Activated naive CD8-positive, alpha-beta T cell treated with anti-CD3 and anti-CD28 coated beads for 36 hours (primary cell): ENCODE results near the gene PRCD. TPM values are rescaled to one million over a fixed set of nuclear protein-coding genes. Genes with fewer than 3 reads are reported as not detected.

Experiments
- DNase-seq: peaks from one replicate; pipeline ENCODE4 v3.0.0; 2021
- H3K27ac Mint-ChIP-seq: one replicate; pipeline ENCODE4 v1.8.0; 2022; ENCODE audit warnings: mild to moderate bottlenecking, moderate library complexity, mixed read lengths
- H3K27me3 Mint-ChIP-seq: one replicate; pipeline ENCODE4 v1.8.0; 2022; ENCODE audit warnings: mild to moderate bottlenecking, mixed read lengths
- H3K36me3 Mint-ChIP-seq: one replicate; pipeline ENCODE4 v1.8.0; 2021; ENCODE audit warnings: mild to moderate bottlenecking, mixed read lengths
- H3K4me1 Mint-ChIP-seq: one replicate; pipeline ENCODE4 v1.8.0; 2021; ENCODE audit warnings: mixed read lengths
- H3K4me3 Mint-ChIP-seq: one replicate; pipeline ENCODE4 v1.8.0; 2022; ENCODE audit warnings: mild to moderate bottlenecking, moderate library complexity, mixed read lengths
- H3K9me3 Mint-ChIP-seq: one replicate; pipeline ENCODE4 v1.8.0; 2022; ENCODE audit warnings: mixed read lengths
- total RNA-seq, 2 experiments: library from RNA; stranded (reverse); gene quantifications; one replicate each; pipeline ENCODE4 v1.2.3, GENCODE V29; 2021

Gene PRCD
- total RNA-seq, 2 experiments from 2014 or later = 0.36 to 0.66 TPM

GRCh38 chr17:76538941-76539570 is 788 bp upstream of the PRCD start:
- Mint-ChIP-seq H3K27me3 (peaks cover 21% of the 10 kb centered on the region), H3K36me3 (no peaks in the 10 kb centered on the region), H3K4me3 (peak overlapping the region; percentile 58), H3K9me3 (no peaks in the 10 kb centered on the region), H3K27ac (no peak overlapping the region), H3K4me1 (peaks cover 3% of the 10 kb centered on the region)
- DNase-seq = no peak

GRCh38 chr17:76540381-76541300 is 797 bp downstream of the PRCD start:
- Mint-ChIP-seq H3K36me3 (no peaks in the 10 kb centered on the region), H3K27ac (no peak overlapping the region), H3K9me3 (no peaks in the 10 kb centered on the region), H3K27me3 (peaks cover 21% of the 10 kb centered on the region), H3K4me1 (peaks cover 3% of the 10 kb centered on the region), H3K4me3 (no peak overlapping the region)
- DNase-seq = peak; percentile 46

GRCh38 chr17:76541739-76542454 is 2.1 kb downstream of the PRCD start:
- no peak overlapping the region for H3K27ac Mint-ChIP-seq
- H3K9me3 Mint-ChIP-seq = no peaks in the 10 kb centered on the region
- no peaks in the 10 kb centered on the region for H3K36me3 Mint-ChIP-seq
- no peak for DNase-seq
- H3K27me3 Mint-ChIP-seq = peaks cover 19% of the 10 kb centered on the region
- H3K4me3 Mint-ChIP-seq = no peak overlapping the region
- peaks cover 3% of the 10 kb centered on the region for H3K4me1 Mint-ChIP-seq

- H3K36me3 Mint-ChIP-seq = no peaks in the 10 kb centered on the region
- no peaks in the 10 kb centered on the region for H3K9me3 Mint-ChIP-seq
- peak overlapping the region; percentile 2 for H3K27ac Mint-ChIP-seq
Observed at GRCh38 chr17:76542566-76542971, 2.7 kb downstream of the PRCD start.

GRCh38 chr17:76542984-76543383 is 3.1 kb downstream of the PRCD start:
- Mint-ChIP-seq H3K27me3 (peaks cover 17% of the 10 kb centered on the region), H3K36me3 (no peaks in the 10 kb centered on the region), H3K4me3 (no peak overlapping the region), H3K9me3 (no peaks in the 10 kb centered on the region), H3K4me1 (peaks cover 3% of the 10 kb centered on the region), H3K27ac (no peak overlapping the region)
- no peak for DNase-seq

More at GRCh38 chr17:76542566-76542971, 2.7 kb downstream of the PRCD start:
- DNase-seq = no peak
- H3K27me3 Mint-ChIP-seq = peaks cover 17% of the 10 kb centered on the region
- peaks cover 3% of the 10 kb centered on the region for H3K4me1 Mint-ChIP-seq
- H3K4me3 Mint-ChIP-seq = no peak overlapping the region

GRCh38 chr17:76543482-76543825 is 3.6 kb downstream of the PRCD start:
- Mint-ChIP-seq H3K27ac (no peak overlapping the region), H3K4me1 (peaks cover 3% of the 10 kb centered on the region), H3K27me3 (peaks cover 15% of the 10 kb centered on the region), H3K9me3 (no peaks in the 10 kb centered on the region), H3K36me3 (no peaks in the 10 kb centered on the region), H3K4me3 (no peak overlapping the region)
- no peak for DNase-seq

- no peak for DNase-seq
- H3K4me1 Mint-ChIP-seq = peaks cover 3% of the 10 kb centered on the region
- no peak overlapping the region for H3K27ac Mint-ChIP-seq
- no peaks in the 10 kb centered on the region for H3K36me3 Mint-ChIP-seq
- peaks cover 10% of the 10 kb centered on the region for H3K27me3 Mint-ChIP-seq
- no peaks in the 10 kb centered on the region for H3K9me3 Mint-ChIP-seq
- H3K4me3 Mint-ChIP-seq = no peak overlapping the region
Observed at GRCh38 chr17:76543826-76544545, 4.1 kb downstream of the PRCD start.

- peaks cover 3% of the 10 kb centered on the region for H3K4me1 Mint-ChIP-seq
- H3K27me3 Mint-ChIP-seq = peaks cover 3% of the 10 kb centered on the region
Observed at GRCh38 chr17:76544546-76545365, 4.9 kb downstream of the PRCD start.

GRCh38 chr17:76545918-76546555 is 6.2 kb downstream of the PRCD start:
- Mint-ChIP-seq H3K4me3 (no peak overlapping the region), H3K27me3 (peaks cover 3% of the 10 kb centered on the region), H3K9me3 (no peaks in the 10 kb centered on the region), H3K36me3 (no peaks in the 10 kb centered on the region), H3K27ac (no peak overlapping the region), H3K4me1 (peaks cover 6% of the 10 kb centered on the region)
- DNase-seq = no peak

More at GRCh38 chr17:76544546-76545365, 4.9 kb downstream of the PRCD start:
- H3K9me3 Mint-ChIP-seq = no peaks in the 10 kb centered on the region
- H3K27ac Mint-ChIP-seq = no peak overlapping the region
- no peak overlapping the region for H3K4me3 Mint-ChIP-seq
- no peaks in the 10 kb centered on the region for H3K36me3 Mint-ChIP-seq
- DNase-seq = no peak

- Mint-ChIP-seq H3K4me1 (peaks cover 6% of the 10 kb centered on the region), H3K4me3 (no peak overlapping the region), H3K36me3 (no peaks in the 10 kb centered on the region), H3K9me3 (no peaks in the 10 kb centered on the region), H3K27me3 (peaks cover 3% of the 10 kb centered on the region), H3K27ac (no peak overlapping the region)
- DNase-seq = no peak
Observed at GRCh38 chr17:76546556-76547182, 6.8 kb downstream of the PRCD start.

GRCh38 chr17:76547183-76547641 is 7.4 kb downstream of the PRCD start:
- no peaks in the 10 kb centered on the region for H3K9me3 Mint-ChIP-seq
- no peak overlapping the region for H3K27ac Mint-ChIP-seq
- H3K36me3 Mint-ChIP-seq = no peaks in the 10 kb centered on the region
- peak; percentile 55 for DNase-seq
- H3K4me3 Mint-ChIP-seq = no peak overlapping the region
- peaks cover 6% of the 10 kb centered on the region for H3K4me1 Mint-ChIP-seq
- H3K27me3 Mint-ChIP-seq = peaks cover 1% of the 10 kb centered on the region

- Mint-ChIP-seq H3K36me3 (no peaks in the 10 kb centered on the region), H3K4me1 (peaks cover 6% of the 10 kb centered on the region), H3K27ac (no peak overlapping the region), H3K4me3 (no peak overlapping the region), H3K27me3 (no peaks in the 10 kb centered on the region), H3K9me3 (no peaks in the 10 kb centered on the region)
- DNase-seq = no peak
Observed at GRCh38 chr17:76547642-76548202, 7.9 kb downstream of the PRCD start.
